Breast epithelium (tissue), 4 donors: Measurements from ENCODE around the gene PLA2G4A. TPM values are rescaled to one million over a fixed set of nuclear protein-coding genes. Genes with fewer than 3 reads are reported as not detected.

ENCODE experiments used
- DNase-seq, 2 donors: peaks; one replicate each; pipeline ENCODE4 v3.0.0-alpha.2; 2019; ENCODE audit warnings: low spot score in 2 of 2
- H3K27ac ChIP-seq, 2 donors: fragments of 200-600 bp; sonication (generic) in 1 of 2; one replicate each; pipeline ENCODE4 v1.5.1; 2016 to 2019; ENCODE audit warnings: mild to moderate bottlenecking in 1 of 2
- H3K27me3 ChIP-seq, 2 donors: fragments of 200-600 bp; sonication (generic) in 1 of 2; one replicate each; pipeline versions ENCODE4 v1.5.1 to v1.6.0; 2017 to 2019; ENCODE audit warnings: control low read depth in 1 of 2, mild to moderate bottlenecking in 1 of 2
- H3K36me3 ChIP-seq: fragments of 200-600 bp; one replicate; pipeline ENCODE4 v1.5.1; 2019
- H3K4me1 ChIP-seq, 2 donors: fragments of 200-600 bp; sonication (generic); one replicate each; pipeline ENCODE4 v1.5.1; 2016 to 2019; ENCODE audit warnings: control low read depth in 1 of 2
- H3K4me3 ChIP-seq, 3 donors: fragments of 200-600 bp; sonication (generic); 1 replicate in 2 of 3; 2 replicates in 1 of 3; pipeline ENCODE4 v1.5.1; 2016 to 2019; ENCODE audit warnings: mild to moderate bottlenecking in 3 of 3, moderate library complexity in 2 of 3
- H3K9me3 ChIP-seq, 2 donors: fragments of 200-600 bp; sonication (generic) in 1 of 2; one replicate each; pipeline ENCODE4 v1.5.1; 2016 to 2019; ENCODE audit warnings: control low read depth in 1 of 2
- POLR2A ChIP-seq: fragments of 450-650 bp; IDR thresholded peaks from one replicate; pipeline ENCODE4 v1.6.1; 2016; ENCODE audit warnings: antibody characterized with exemption, mild to moderate bottlenecking, moderate library complexity
- POLR2AphosphoS5 ChIP-seq, 3 donors: sonication (generic); formaldehyde crosslinking; IDR thresholded peaks; one replicate each; pipeline ENCODE4 v1.6.1; 2017; ENCODE audit warnings: antibody characterized with exemption in 3 of 3
- intact Hi-C: fragments of 100-400 bp; cut with DNase I; formaldehyde crosslinking; loops from one replicate; pipeline ENCODE4 v1.15.1; 2023; ENCODE audit warnings: low total_unique reads
- total RNA-seq, 3 donors: library from RNA; depleted of rRNA; stranded (reverse); fragments of >200 nt; gene quantifications; one replicate each; pipeline ENCODE4 v1.1.0, GENCODE V29; 2016
- TF ChIP-seq, protein P1 (sequence below), 3 donors: fragments of 450-650 bp; IDR thresholded peaks; one replicate each; pipeline ENCODE4 v1.5.1; 2016 to 2017; ENCODE audit warnings: antibody characterized with exemption in 3 of 3, mild to moderate bottlenecking in 3 of 3, moderate library complexity in 3 of 3

PLA2G4A gene
- total RNA-seq, 3 donors from 2014 or later: 5.6 to 13.3 (median 7.4) TPM

- Histone ChIP-seq H3K4me3 (no peak overlapping the region), H3K9me3 (no peaks in the 10 kb centered on the region), H3K36me3 (no peaks in the 10 kb centered on the region), H3K27me3 (no peaks in the 10 kb centered on the region), H3K27ac (no peak overlapping the region), H3K4me1 (no peaks in the 10 kb centered on the region)
- DNase-seq: no peak
- TF ChIP-seq POLR2AphosphoS5 (IDR thresholded peaks at IDR 0.05): no peak
- no peak for TF ChIP-seq POLR2A
- TF ChIP-seq, protein P1, sequence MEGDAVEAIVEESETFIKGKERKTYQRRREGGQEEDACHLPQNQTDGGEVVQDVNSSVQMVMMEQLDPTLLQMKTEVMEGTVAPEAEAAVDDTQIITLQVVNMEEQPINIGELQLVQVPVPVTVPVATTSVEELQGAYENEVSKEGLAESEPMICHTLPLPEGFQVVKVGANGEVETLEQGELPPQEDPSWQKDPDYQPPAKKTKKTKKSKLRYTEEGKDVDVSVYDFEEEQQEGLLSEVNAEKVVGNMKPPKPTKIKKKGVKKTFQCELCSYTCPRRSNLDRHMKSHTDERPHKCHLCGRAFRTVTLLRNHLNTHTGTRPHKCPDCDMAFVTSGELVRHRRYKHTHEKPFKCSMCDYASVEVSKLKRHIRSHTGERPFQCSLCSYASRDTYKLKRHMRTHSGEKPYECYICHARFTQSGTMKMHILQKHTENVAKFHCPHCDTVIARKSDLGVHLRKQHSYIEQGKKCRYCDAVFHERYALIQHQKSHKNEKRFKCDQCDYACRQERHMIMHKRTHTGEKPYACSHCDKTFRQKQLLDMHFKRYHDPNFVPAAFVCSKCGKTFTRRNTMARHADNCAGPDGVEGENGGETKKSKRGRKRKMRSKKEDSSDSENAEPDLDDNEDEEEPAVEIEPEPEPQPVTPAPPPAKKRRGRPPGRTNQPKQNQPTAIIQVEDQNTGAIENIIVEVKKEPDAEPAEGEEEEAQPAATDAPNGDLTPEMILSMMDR (IDR thresholded peaks at IDR 0.05): no peak
- intact Hi-C loops: no loop called here
Measured at GRCh38 chr1:186943891-186944686, 115.3 kb downstream of the PLA2G4A start.

DNA sequence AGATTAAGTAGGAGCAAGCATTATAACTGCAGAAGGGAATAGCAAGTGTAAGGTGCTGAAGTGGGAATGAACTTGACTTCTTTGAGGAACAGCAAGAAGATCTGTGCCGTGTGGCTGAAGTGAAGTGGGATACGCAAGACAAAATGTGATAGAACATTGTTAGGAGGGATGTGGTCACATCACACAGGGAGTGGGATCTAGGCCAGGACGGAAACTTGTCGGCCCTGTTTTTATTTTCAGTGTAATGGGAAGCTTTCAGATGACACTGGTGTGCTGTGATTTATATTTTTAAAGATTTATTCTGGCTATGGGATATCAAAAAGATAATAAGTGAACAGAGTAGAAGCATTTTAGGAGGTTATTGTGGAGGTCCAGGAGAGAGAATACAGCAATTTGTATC lies 116.4 kb downstream of the PLA2G4A start:
- intact Hi-C loops: no loop called here
- Histone ChIP-seq H3K27ac (no peak overlapping the region), H3K36me3 (no peaks in the 10 kb centered on the region), H3K4me1 (no peaks in the 10 kb centered on the region), H3K4me3 (no peak overlapping the region), H3K27me3 (no peaks in the 10 kb centered on the region), H3K9me3 (no peaks in the 10 kb centered on the region)
- no peak for TF ChIP-seq POLR2AphosphoS5 (IDR thresholded peaks at IDR 0.05)
- TF ChIP-seq POLR2A: no peak
- no peak for DNase-seq

DNA sequence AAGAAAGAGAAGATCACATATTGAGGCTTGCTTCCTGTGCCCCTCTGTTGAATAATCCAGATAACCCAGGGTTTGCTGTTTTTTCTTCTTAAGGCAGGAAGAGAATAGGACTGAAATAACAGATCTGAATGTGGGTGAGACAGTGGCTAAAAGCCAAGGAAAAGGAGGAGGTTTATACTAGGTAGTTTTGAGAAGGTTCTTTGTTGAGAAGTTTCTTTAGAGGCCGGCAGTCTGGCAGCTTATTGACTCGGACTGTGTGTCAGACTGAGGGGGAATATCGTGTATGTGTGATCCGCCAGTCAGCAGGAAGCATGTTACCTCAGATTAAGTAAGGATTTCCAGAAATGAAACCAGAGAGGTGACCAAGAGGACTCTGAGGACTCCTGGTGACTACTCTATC lies 119.8 kb downstream of the PLA2G4A start:
- H3K9me3 ChIP-seq: no peaks in the 10 kb centered on the region
- H3K4me3 ChIP-seq: no peak overlapping the region
- H3K36me3 ChIP-seq: no peaks in the 10 kb centered on the region
- no peaks in the 10 kb centered on the region for H3K27me3 ChIP-seq
- no peak overlapping the region for H3K27ac ChIP-seq
- TF ChIP-seq POLR2AphosphoS5 (IDR thresholded peaks at IDR 0.05) (no peak), POLR2A (no peak)
- TF ChIP-seq, protein P1 (IDR thresholded peaks at IDR 0.05): no peak
- intact Hi-C loops: no loop called here
- DNase-seq: no peak
- H3K4me1 ChIP-seq: no peaks in the 10 kb centered on the region

DNA sequence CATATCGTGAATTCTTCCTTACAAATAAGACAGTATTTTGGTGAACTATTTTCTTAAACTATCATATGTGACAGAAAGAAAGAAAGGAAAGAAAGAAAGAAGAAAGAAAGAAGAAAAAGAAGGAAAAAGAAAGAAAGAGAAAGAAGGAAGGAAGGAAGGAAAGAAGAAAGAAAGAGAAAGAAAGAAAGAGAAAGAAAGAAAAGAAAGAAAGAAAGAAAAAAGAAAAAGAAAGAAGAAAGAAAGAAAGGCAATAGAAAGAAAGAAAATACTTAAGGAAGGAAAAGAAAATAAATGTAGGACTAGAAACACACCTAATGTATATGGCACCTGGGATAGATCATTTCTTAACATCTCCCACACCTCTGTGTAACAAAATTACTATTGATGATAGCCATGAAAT lies 120.4 kb downstream of the PLA2G4A start:
- no peak for DNase-seq
- no peaks in the 10 kb centered on the region for H3K9me3 ChIP-seq
- H3K27me3 ChIP-seq: no peaks in the 10 kb centered on the region
- TF ChIP-seq, protein P1 (IDR thresholded peaks at IDR 0.05): no peak
- no peak for TF ChIP-seq POLR2A
- TF ChIP-seq POLR2AphosphoS5 (IDR thresholded peaks at IDR 0.05): no peak
- H3K27ac ChIP-seq: no peak overlapping the region
- H3K4me3 ChIP-seq: no peak overlapping the region
- H3K36me3 ChIP-seq: no peaks in the 10 kb centered on the region
- intact Hi-C loops: no loop called here
- no peaks in the 10 kb centered on the region for H3K4me1 ChIP-seq

- H3K27ac ChIP-seq: no peak overlapping the region
- no peak for DNase-seq
- no peaks in the 10 kb centered on the region for H3K9me3 ChIP-seq
- no peaks in the 10 kb centered on the region for H3K36me3 ChIP-seq
- H3K4me3 ChIP-seq: no peak overlapping the region
- TF ChIP-seq POLR2AphosphoS5 (IDR thresholded peaks at IDR 0.05) (no peak), POLR2A (no peak)
- TF ChIP-seq, protein P1 (IDR thresholded peaks at IDR 0.05): no peak
- H3K27me3 ChIP-seq: no peaks in the 10 kb centered on the region
- H3K4me1 ChIP-seq: no peaks in the 10 kb centered on the region
- intact Hi-C loops: no loop called here
Measured at GRCh38 chr1:186950547-186950946, 121.8 kb downstream of the PLA2G4A start.
